ENCODE data around the gene MRPL9.
"Not testable (repeated sequence)": the region's sequence is repeated elsewhere in the genome, so short reads cannot be mapped to it uniquely, and the experiment has no call there.

The MRPL9 gene

DNA sequence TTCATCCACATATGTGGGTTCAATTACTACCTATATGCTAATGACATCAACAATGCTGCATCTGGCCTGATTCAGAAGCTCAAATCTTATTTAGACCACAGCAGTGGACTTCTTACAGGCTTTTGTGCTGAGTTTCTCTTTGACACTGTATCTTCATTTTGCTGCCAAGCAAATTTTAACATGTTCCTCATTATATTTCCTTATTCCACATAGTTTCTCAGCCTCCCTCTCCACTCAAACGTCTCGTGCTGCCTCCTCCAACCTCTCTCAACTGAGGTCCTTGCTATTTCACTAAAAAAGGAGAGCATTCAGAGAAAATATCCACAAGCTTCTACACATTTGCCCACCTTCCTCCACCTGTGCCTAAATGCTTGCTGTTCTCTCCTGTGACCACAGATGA lies 20.5 kb upstream of the MRPL9 start:
- DNase-seq (ENCODE audit: low spot score), result no peak

DNA sequence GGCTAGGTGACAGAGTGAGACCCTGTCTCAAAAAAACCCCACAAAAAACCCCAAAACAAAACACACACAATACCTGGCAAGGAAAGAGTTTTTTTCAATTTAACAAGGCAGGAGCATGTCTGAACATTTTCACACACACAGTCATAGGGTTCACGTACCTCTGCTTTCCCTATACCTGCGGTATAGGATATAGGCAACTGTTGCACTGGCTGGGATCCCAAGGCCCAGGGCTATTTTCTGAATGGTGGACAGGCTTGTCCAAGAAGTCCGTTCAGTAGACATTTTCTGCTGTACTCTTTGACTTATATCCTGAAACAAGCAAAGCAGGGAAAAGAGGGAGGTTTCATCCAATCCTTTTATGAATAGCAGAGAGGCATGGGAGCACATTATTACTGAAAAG lies 19.4 kb upstream of the MRPL9 start:
- no peak for DNase-seq (ENCODE audit: low spot score)

DNA sequence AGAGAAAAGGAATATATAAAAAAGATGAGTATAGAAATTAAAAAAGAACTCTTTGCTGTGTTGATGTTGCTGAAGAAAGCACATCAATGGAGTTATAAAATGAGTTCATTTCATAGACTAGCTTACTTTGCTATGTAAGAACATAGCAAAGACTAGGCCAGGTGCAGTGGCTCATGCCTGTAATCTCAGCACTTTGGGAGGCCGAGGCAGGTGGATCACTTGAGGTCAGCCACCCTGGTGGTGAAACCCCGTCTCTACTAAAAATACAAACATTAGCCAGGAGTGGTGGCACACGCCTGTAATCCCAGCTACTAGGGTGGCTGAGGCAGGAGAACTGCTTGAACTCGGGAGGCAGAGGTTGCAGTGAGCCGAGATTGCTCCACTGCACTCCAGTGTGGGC lies 18.7 kb upstream of the MRPL9 start:
- DNase-seq (ENCODE audit: low spot score), result not testable (repeated sequence)

DNA sequence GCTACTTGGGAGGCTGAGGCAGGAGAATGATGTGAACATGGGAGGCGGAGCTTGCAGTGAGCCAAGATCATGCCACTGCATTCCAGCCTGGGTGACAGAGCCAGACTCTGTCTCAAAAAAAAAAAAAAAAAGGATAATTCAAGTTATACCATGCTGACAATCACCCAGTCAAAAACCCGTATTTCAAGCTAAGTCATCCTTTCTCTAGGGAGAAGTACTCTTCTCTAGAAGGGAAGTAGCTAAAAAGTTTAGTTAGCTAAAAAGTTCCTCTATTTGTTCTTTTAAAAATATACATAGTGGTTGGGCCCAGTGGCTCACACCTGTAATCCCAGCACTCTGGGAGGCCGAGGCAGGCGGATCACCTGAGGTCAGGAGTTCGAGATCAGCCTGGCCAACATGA lies 17.4 kb upstream of the MRPL9 start:
- not testable (repeated sequence) for DNase-seq (ENCODE audit: low spot score)

DNA sequence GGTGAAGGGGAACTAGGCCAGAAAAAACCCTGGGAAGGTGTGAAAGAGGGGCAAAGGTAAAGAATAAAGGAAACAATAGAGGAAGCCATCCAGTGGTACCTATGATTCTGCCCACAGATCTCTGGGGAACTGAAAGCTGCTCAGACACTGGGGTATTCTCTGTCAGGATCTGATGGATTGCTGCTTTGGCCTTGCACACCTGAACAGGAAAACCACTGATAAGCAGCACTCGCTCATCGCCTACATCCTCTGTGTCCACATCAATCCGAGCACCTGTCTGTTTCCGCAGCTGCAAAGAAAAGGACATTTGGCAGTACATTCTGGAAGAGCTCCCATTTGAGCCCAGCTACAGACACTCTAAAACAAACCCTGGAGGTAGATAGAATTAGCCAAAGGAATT lies 16.6 kb upstream of the MRPL9 start:
- no peak for DNase-seq (ENCODE audit: low spot score)

DNA sequence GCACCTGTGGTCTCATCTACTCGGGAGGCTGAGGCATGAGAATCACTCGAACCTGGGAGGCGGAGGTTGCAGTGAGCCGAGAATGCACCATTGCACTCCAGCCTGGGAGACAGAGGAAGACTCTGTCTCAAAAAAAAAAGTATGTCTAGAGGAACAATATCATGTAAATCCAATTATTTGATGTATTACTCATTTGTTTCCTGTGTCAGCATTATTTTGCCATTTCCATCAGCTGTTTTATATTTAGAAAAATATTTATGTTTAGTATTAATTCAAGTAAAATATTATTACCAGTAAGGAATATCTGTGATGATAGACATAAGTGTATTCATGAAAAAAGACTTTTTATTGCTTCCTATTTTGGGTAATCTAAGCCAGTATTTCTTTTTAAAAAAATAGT lies 14.0 kb upstream of the MRPL9 start:
- DNase-seq (ENCODE audit: low spot score), result no peak

DNA sequence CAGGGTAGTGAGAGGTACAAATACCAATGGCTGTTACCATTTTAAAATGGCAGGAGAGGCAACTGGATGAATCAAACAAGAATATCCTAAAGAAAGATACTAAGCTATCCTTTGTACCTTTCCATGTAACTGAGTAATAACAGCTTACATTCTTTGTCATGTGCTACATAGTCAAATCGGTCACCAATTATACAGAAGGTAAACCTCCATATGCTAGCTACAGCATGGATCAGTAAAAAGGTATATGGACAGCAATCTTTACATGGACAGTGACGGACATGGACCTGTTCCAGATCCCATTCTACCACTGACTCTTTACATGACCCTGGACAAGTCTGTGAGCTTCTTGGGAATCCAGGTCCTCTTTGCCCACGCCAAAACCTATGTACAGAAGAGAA lies 13.4 kb upstream of the MRPL9 start:
- DNase-seq (ENCODE audit: low spot score), result no peak

DNA sequence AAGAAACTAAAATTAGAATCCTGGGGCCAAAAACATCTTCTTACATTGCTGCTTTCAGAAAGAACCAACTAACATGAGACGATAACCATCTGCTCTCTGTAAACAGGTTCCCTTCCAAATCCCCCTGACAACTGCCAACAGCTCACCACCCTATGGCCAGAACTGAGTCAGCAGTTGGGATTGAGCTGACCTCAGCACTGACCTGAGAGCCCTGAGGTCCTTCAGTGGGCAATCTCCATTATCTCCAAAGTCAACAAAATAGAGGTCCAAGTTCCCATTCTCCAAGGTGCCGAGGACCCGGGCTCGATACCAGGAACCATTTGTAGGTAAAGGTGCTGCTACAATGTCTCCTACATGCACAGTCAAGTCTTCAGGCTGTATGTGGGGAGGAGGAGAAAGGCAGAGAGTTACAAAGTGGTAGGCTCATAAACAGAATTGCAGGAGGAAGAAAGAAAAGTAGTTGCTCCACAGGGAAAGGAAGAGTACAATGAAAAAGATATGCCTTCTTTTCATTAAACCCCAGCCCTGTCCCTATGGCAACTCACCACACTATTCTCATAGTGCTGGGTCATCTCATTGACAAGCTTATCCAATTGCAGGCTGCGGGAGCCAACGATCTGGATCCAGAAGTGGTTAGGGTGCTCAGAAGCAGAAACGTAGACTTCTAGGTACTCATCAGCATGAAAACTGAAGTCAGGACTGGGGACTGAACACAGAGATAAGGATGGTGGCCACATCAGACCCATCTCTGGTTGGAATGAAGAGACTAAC lies 12.8 kb upstream of the MRPL9 start:
- no peak for DNase-seq (ENCODE audit: low spot score)

DNA sequence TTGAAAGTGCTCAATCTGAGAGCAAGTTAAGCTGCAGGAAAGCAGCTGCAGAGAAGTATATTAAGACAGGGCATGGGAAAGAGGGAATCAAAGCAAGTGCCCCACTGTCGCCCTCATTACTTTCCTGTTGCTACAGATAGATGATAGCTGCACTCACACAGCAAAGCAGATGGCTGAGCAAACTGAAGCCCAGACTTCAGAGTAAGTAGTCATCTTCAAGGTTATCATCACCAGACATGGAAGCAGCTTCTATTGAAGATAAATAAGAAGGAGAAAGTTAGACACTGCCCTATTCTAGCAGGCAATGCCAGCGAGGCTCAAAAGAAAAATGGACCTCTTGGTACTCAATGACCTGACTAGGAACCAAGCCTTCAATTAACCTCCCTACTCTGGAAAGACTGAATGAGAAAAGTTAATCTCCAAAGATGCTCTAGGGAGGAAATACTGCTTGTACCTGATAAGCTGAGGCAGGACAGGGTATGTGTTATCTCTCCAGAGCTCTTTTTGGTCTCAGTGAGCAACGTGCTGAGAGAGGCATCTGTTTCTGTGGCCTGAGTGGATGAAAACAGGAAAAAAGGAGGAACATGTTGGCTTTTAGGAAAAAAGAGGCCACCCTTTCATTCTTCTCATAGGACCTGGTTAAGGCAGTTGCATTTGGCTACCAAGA lies 11.1 kb upstream of the MRPL9 start:
- DNase-seq (ENCODE audit: low spot score), result no peak

DNA sequence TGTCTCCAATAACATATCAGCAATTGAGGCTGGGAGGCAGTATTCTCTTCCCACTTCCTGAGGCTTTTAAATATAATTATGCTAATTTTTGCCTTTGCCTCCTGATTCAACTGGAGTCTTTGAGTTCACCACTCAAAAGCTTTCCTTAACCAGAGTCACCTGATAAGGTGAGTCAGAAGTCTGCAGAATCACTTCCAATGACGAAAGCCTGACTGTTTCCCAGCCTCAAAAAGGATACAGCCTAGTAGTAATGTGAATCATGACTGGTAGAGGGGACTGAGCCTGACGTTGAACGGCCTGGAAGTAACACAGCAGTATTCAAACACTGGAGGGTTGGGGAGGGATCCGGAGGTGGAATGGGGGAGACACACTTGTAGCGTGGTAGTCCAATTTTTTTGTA lies 10.4 kb upstream of the MRPL9 start:
- DNase-seq (ENCODE audit: low spot score), result no peak

DNA sequence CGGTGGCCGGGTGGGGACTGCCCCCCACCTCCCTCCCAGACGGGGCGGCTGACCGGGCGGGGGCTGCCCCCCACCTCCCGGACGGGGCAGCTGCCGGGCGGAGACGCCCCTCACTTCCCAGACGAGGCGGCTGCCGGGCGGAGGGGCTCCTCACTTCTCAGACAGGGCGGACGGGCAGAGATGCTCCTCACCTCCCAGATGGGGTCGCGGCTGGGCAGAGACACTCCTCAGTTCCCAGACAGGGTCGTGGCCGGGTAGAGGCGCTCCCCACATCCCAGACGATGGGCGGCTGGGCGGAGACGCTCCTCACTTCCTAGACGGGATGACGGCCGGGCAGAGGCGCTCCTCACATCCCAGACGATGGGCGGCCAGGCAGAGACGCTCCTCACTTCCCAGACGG lies 6.0 kb upstream of the MRPL9 start:
- not testable (repeated sequence) for DNase-seq (ENCODE audit: low spot score)

DNA sequence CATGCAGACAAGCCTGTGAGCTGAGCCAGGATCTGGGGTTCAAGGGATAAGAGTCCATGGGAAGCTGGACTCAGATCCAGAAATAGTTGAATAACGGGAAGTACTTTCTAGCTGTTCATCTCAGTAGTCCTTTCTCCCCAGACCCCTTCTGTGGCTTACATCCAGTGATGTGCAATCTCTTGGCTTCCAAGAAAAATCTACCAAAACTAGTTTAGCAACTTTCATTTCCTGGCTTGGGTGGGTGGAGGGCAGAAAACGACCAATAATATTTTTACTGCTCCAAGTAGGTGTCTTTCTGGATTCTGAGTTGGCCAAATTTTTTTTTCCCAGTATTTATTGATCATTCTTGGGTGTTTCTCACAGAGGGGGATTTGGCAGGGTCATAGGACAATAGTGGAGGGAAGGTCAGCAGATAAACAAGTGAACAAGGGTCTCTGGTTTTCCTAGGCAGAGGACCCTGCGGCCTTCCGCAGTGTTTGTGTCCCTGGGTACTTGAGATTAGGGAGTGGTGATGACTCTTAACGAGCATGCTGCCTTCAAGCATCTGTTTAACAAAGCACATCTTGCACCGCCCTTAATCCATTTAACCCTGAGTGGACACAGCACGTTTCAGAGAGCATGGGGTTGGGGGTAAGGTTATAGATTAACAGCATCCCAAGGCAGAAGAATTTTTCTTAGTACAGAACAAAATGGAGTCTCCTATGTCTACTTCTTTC lies 5.2 kb upstream of the MRPL9 start:
- DNase-seq (ENCODE audit: low spot score), result not testable (repeated sequence)

DNA sequence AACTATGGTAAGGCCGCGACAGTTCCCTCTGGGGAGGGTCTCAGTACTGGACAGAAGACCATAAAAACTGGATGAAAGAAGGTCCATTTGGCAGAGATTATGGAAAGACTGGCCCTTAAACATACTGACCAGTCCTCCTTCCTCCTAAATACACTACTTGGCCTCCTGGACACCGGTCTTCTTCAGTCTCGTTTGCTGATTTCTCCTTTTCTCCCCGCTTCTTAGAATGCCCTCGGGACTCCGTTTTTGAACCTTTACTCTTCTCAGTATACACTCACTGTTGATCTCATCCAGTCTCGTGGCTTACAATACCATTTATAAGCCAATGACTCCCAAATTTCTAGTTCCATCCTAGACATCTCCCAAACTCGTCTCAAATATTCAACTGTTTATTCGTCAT lies 694 bp upstream of the MRPL9 start:
- DNase-seq (ENCODE audit: low spot score), result no peak

DNA sequence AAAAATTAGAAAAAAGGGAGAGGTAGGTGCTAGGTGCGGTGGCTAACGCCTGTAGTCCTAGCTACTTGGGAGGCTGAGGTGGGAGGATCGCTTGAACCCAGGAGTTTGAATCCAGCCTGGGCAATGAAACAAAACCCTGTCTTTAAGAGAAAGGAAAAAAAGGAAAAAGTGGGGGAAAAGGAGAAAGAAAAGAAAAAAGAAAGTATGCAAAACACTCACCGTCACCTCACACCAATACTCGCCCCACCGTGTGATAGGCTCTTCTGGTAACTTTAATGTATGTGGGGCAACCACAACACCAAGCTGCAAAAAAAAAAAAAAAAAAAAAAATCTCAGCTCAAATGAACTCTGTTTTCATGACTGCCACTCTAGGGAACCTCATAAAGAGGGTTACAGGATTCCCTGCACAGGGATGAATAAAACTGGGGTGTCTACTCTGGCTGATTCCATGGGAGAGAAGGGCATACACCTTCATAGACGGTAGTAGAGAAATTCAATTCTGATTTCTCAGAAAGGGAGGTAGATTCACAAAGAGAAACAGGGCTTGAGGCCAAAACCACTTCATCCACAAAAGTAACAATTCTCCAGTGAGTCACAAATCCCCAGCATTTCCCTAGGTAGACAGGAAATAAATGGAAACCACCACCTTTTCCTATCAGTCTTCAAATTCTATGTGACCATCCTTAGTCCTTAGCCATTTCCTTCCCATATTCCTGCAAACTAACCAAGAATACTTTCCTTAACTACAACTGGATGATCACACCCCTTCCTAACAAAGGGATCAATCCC lies 2.5 kb downstream of the MRPL9 start:
- DNase-seq (ENCODE audit: low spot score), result no peak

DNA sequence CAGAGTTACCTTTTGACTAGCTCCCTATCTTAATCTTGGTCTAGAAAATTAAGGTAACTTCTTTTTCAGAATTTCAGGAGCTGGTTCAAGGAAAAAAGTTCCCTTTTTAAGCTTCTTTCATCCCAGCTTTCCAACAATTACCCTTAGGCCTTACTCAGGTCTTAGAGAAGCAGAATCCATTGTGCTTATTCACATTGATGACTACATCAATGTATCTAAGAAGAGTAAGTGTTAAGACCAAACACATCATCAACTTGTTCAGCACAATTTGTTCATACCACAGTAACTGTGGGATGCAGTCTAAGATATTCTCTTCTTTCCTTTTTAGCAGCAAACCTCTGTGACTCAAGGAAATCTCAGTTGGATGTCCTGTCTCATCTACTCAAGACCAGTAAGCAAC lies 4.1 kb downstream of the MRPL9 start:
- DNase-seq (ENCODE audit: low spot score), result no peak

DNA sequence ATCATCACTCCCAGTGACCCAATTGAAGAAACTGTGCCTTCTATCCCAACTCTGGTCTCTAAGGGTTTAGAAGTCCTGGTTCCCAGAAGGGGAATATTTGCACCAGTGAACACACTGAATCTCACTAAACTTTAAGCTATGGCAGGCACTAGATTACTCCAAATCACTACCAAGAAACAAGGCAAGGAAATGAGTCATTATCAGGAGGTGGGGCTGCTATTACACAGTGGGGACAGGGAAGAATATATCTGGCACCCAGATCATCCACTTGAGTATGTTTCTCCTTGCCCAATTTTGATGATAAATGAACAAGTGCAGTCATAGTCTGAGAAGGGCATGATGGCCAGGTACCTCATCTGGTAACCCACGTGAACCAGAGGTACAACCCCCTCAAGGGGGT lies 7.0 kb downstream of the MRPL9 start:
- no peak for DNase-seq (ENCODE audit: low spot score)

DNA sequence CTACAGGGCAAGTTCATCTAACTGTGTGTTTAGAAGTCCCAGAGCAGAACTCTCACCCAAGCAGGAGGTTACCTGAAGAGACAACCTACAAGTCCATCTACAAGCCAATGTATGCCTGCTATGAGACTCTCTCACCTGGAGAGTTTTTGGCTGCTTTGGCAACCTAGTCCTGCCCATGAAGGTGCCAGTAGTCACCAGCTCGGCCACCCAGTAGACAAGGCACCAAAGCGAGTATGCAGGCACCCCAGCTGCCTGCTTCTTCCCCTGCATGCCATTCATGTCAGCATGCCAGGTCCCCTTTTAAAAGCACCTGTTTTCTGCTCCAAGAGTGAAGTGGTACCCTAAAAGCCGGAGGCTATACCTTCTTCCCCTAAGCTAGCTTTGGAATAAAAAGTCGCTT lies 21.8 kb downstream of the MRPL9 start:
- DNase-seq (ENCODE audit: low spot score), result no peak

DNA sequence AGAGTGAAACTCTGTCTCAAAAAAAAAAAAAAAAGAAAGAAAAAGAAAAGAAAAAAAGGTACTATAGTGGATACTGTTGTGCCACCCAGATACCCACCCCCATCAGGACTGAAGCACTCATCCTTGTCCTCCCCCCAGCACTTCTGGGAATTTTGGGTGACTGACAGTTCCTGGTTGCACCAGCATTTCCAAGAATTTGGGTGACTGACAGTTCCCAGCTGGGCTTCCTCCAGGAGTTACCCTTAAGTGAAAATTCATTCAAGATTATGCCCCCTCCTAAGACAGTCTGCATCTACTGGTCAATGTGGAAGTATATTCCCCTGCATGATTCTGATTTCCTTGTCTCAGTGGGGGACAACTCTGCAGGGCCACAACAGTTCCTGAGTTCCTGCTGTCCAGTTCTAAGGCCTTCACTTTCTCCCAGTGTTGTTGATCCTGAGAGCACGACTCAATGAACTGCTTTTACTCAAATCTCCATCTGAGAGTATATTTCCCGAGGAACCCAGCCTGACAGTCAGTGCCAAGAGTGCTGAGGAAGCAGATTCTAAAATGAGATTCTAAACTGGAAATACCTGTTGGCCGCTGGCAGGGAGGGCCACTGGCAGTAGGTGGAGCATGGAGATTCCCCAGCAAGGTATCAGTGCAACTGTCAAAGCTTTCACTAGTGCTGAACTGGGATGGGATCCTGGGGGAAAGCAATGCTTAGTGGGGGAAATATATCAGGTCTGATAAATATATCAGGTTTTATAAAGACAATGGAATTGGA lies 23.5 kb downstream of the MRPL9 start:
- no peak for DNase-seq (ENCODE audit: low spot score)

DNA sequence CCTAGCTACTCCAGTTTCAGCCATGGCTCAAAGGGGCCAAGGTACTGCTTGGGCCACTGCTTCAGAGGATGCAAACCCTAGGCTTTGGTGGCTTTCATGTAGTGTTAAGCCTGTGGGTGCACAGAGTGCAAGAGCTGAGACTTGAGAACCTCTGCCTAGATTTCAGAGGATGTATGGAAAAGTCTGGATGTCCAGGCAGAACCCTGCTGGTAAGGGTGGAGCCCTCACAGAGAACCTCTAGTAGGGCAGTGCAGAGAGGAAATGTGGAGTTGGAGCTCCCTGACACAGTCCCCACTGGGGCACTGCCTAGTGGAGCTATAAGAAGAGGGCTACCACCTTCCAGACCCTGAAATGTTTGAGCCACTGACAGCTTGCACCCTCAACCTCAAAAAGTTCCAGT lies 25.8 kb downstream of the MRPL9 start:
- DNase-seq (ENCODE audit: low spot score), result no peak

DNA sequence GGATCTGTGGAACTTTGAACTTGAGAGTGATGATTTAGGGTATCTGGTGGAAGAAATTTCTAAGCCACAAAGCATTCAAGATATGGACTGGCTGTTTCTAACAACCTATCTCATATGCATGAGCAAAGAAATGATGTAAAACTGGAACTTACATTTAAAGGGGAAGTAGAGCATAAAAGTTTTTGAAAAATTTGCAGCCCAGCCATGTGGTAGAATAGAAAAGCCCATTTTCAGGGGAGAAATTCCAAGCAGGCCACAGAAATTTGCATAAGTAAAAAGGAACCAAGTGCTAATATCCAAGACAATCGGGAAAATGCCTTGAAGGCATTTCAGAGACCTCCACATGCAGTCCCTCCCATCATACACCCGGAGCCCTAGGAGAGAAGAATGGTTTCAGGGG lies 26.3 kb downstream of the MRPL9 start:
- no peak for DNase-seq (ENCODE audit: low spot score)

DNA sequence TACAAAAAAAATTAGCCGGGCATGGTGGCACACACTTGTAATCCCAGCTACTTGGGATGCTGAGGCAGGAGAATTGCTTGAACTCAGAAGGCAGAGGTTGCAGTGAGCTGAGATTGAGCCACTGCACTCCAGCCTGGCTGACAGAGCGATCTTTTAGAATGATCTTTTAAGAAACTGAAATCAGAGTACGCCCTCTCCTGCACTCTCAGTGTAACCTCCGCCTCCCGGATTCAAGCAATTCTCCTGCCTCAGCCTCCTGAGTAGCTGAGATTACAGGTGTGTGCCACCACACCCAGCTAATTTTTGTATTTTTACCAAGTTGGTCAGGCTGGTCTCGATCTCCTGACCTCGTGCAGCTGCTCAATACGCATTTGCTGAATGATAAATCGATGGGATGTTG lies 29.3 kb downstream of the MRPL9 start:
- not testable (repeated sequence) for DNase-seq (ENCODE audit: low spot score)

DNA sequence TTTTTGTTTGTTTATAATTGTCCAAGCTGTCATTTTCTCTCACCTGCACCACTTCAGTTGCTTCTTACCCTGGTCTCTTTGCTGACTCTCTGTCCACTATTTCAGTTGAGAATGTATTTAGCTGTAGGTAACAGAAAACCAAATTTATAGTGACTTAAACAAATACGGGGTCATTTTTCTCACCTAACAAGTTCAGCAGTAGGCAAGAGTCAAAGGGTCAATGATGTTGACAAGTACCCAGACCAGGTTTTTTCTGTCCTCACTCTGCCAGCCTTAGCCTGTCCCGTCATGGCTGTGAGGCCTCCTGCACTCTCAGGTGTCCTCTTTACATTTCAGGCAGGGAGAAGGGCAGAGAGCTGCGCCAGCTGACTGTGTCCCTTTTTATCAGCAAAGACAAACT lies 30.2 kb downstream of the MRPL9 start:
- DNase-seq (ENCODE audit: low spot score), result no peak

Data from NAMALWA (cell line).